Keratinocyte (primary cell): Measurements from ENCODE around the gene HGF.

ENCODE experiments used
- EZH2 ChIP-seq: IDR thresholded peaks from one replicate; pipeline ENCODE4 v1.6.1; 2012; ENCODE audit warnings: inconsistent platforms, mild to moderate bottlenecking, low read length, moderate library complexity
- TF ChIP-seq, protein P1 (sequence below), 3 experiments: IDR thresholded peaks in 1 of 3; conservative IDR thresholded peaks in 1 of 3; optimal IDR thresholded peaks in 1 of 3; 2 replicates in 2 of 3; 3 replicates in 1 of 3; pipeline versions ENCODE3 to v1.5.1; 2011; ENCODE audit warnings: low read length in 3 of 3, mild to moderate bottlenecking in 3 of 3, moderate library complexity in 2 of 3, control low read depth in 1 of 3, inconsistent platforms in 1 of 3; ENCODE audit not compliant: insufficient read depth in 2 of 3; ENCODE audit errors: extremely low read depth in 1 of 3

DNA sequence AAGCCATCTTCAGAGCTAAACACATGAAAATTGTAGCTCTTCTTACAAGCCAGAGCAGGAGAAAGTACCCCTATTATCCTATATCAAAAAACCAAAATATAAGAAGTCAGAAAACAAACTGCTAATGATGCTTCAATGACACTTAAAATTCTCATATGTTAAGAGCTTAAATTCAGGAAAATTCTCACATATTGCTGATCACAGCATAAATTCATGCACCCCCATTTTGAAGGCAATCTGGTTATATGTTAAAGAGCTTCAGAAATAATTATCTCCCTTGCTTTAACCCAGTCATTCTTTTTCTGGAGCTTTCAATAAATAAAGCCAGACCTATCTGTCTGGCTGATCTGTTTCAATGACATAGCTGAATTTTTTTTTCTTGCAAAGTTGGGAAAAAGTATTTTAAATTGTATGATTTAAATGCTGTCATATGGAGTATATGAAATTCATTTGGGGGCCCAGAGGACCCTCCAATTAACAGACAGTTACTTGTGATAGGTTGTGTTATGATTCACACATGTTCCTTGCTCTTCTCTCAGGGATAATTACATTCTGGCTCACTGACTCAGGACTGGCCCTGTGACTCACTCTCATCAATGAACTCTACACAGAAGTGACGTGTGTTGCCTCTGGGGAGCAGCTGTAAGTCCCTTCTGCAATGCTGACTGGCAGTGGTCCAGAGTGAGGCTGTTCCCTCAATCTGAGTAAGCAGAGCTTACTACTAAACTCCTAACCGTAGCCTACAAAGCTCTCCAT, 85.2 kb downstream of the HGF start:
- TF ChIP-seq, protein P1, sequence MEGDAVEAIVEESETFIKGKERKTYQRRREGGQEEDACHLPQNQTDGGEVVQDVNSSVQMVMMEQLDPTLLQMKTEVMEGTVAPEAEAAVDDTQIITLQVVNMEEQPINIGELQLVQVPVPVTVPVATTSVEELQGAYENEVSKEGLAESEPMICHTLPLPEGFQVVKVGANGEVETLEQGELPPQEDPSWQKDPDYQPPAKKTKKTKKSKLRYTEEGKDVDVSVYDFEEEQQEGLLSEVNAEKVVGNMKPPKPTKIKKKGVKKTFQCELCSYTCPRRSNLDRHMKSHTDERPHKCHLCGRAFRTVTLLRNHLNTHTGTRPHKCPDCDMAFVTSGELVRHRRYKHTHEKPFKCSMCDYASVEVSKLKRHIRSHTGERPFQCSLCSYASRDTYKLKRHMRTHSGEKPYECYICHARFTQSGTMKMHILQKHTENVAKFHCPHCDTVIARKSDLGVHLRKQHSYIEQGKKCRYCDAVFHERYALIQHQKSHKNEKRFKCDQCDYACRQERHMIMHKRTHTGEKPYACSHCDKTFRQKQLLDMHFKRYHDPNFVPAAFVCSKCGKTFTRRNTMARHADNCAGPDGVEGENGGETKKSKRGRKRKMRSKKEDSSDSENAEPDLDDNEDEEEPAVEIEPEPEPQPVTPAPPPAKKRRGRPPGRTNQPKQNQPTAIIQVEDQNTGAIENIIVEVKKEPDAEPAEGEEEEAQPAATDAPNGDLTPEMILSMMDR (optimal IDR thresholded peaks at IDR 0.05 in 1 of 3, IDR thresholded peaks at IDR 0.05 in 1 of 3, conservative IDR thresholded peaks at IDR 0.05 in 1 of 3; ENCODE audit: extremely low read depth in 1 of 3, insufficient read depth in 2 of 3, low read length in 3 of 3): no peak
- no peak for TF ChIP-seq EZH2
